Sigmoid colon (tissue), 7 donors: Measurements from ENCODE around the gene PGF. TPM values are rescaled to one million over a fixed set of nuclear protein-coding genes. Genes with fewer than 3 reads are reported as not detected.
"Not testable (repeated sequence)": the region's sequence is repeated elsewhere in the genome, so short reads cannot be mapped to it uniquely, and the experiment has no call there.

Experiments used
- DNase-seq: peaks from one replicate; pipeline ENCODE4 v3.0.0-alpha.2; 2019
- H3K27ac ChIP-seq, 4 donors: fragments of 200-600 bp; sonication (generic); one replicate each; pipeline ENCODE4 v1.5.1; 2016 to 2019; ENCODE audit warnings: mild to moderate bottlenecking in 1 of 4
- H3K27me3 ChIP-seq, 3 donors: fragments of 200-600 bp; sonication (generic); one replicate each; pipeline ENCODE4 v1.5.1; 2019; ENCODE audit warnings: mild to moderate bottlenecking in 1 of 3
- H3K36me3 ChIP-seq, 4 donors: fragments of 200-600 bp; sonication (generic); one replicate each; pipeline ENCODE4 v1.5.1; 2016 to 2019
- H3K4me1 ChIP-seq, 4 donors: fragments of 200-600 bp; sonication (generic); one replicate each; pipeline ENCODE4 v1.5.1; 2017 to 2019
- H3K4me3 ChIP-seq, 4 donors: fragments of 200-600 bp; sonication (generic); one replicate each; pipeline ENCODE4 v1.5.1; 2017 to 2019; ENCODE audit warnings: mild to moderate bottlenecking in 2 of 4, moderate library complexity in 1 of 4
- H3K9me3 ChIP-seq, 4 donors: fragments of 200-600 bp in 3 of 4; sonication (generic) in 3 of 4; one replicate each; pipeline versions ENCODE4 v1.5.1 to v1.6.1; 2013 to 2019
- CTCF ChIP-seq, 4 experiments: fragments of 450-650 bp in 3 of 4; fragments of 200-600 bp in 1 of 4; IDR thresholded peaks; one replicate each; pipeline ENCODE4 v1.5.1; 2016 to 2019; ENCODE audit warnings: antibody characterized with exemption in 4 of 4, mild to moderate bottlenecking in 3 of 4, moderate library complexity in 2 of 4
- EP300 ChIP-seq, 4 donors: sonication (generic); formaldehyde crosslinking; IDR thresholded peaks; one replicate each; pipeline ENCODE4 v1.6.1; 2017; ENCODE audit warnings: antibody characterized with exemption in 4 of 4
- POLR2A ChIP-seq, 2 donors: fragments of 450-650 bp; IDR thresholded peaks; one replicate each; pipeline ENCODE4 v1.6.1; 2016; ENCODE audit warnings: antibody characterized with exemption in 2 of 2, mild to moderate bottlenecking in 2 of 2, moderate library complexity in 2 of 2
- POLR2AphosphoS5 ChIP-seq, 4 donors: sonication (generic); formaldehyde crosslinking; IDR thresholded peaks; one replicate each; pipeline ENCODE4 v1.6.1; 2017; ENCODE audit warnings: antibody characterized with exemption in 4 of 4
- WGBS, 2 donors: extraction: QIAGEN DNeasy Blood & Tissue Kit; methylation state at CpG; one replicate each; pipeline ENCODE4 v1.1.7; 2013; 5-methylcytosine and 5-hydroxymethylcytosine counted together
- intact Hi-C: fragments of 100-400 bp; cut with DNase I; formaldehyde crosslinking; loops from one replicate; pipeline ENCODE4 v1.15.1; 2023
- polyA plus RNA-seq, 3 donors: library from polyadenylated mRNA; stranded (reverse); fragments of 200-250 nt; gene quantifications; one replicate each; pipeline ENCODE4 v1.2.3, GENCODE V29; 2013
- total RNA-seq, 4 donors: library from RNA; depleted of rRNA; stranded (reverse); fragments of >200 nt; gene quantifications; one replicate each; pipeline ENCODE4 v1.1.0, GENCODE V29; 2016
- donor health status: healthy with polysubstance abuse.
- donor health status: Bipolar disorder and iron deficiency.
- donor health status: healthy.

Gene PGF
- total and polyA plus RNA-seq, 7 donors = 1.2 to 15.6 (median 6.3) TPM

- DNase-seq = no peak
- no peaks in the 10 kb centered on the region for H3K27me3 ChIP-seq
- no peak overlapping the region for H3K4me3 ChIP-seq
- no peaks in the 10 kb centered on the region for H3K9me3 ChIP-seq
- H3K36me3 ChIP-seq = peaks cover 2 to 17% (median 9%) of the 10 kb centered on the region in 4 donors
- intact Hi-C loops = loop anchor here (5.0 kb wide), 1 partner anchor 66 kb away; the partner anchor contains the start of gene ZC2HC1C
- TF ChIP-seq POLR2AphosphoS5 (IDR thresholded peaks at IDR 0.05) (no peak), CTCF (IDR thresholded peaks at IDR 0.05) (no peak), EP300 (IDR thresholded peaks at IDR 0.05) (no peak), POLR2A (IDR thresholded peaks at IDR 0.05) (no peak)
- 90 to 98% methylated on average over 2 of the region's 2 CpGs for WGBS, 2 donors
- peaks cover 0 to 22% (median 19%) of the 10 kb centered on the region in 4 donors for H3K4me1 ChIP-seq
- no peak overlapping the region for H3K27ac ChIP-seq
These were observed 45.9 kb upstream of the PGF start for GRCh38 chr14:75001261-75001660.

GRCh38 chr14:74995781-74996180 lies 40.4 kb upstream of the PGF start:
- H3K4me1 ChIP-seq, DNase-seq, H3K36me3 ChIP-seq, H3K9me3 ChIP-seq, H3K4me3 ChIP-seq, H3K27me3 ChIP-seq, intact Hi-C loops, H3K27ac ChIP-seq: not testable (repeated sequence)
- whole genome bisulfite sequencing, 2 donors = 91 to 94% methylated on average over 7 of the region's 7 CpGs

- H3K4me3 ChIP-seq, H3K4me1 ChIP-seq, H3K36me3 ChIP-seq, H3K27me3 ChIP-seq, DNase-seq, H3K27ac ChIP-seq, intact Hi-C loops, H3K9me3 ChIP-seq: not testable (repeated sequence)
- 96 to 97% methylated on average over 28 of the region's 28 CpGs for WGBS, 2 donors
These were observed 38.8 kb upstream of the PGF start for GRCh38 chr14:74994182-74994581.

GRCh38 chr14:74988993-74989392 lies 33.6 kb upstream of the PGF start:
- Histone ChIP-seq H3K27ac (no peak overlapping the region), H3K4me1 (no peaks in the 10 kb centered on the region), H3K9me3 (no peaks in the 10 kb centered on the region), H3K27me3 (no peaks in the 10 kb centered on the region), H3K36me3 (no peaks in the 10 kb centered on the region), H3K4me3 (no peak overlapping the region)
- intact Hi-C loops = no loop called here
- TF ChIP-seq POLR2A (IDR thresholded peaks at IDR 0.05) (no peak), CTCF (IDR thresholded peaks at IDR 0.05) (no peak), POLR2AphosphoS5 (IDR thresholded peaks at IDR 0.05) (no peak), EP300 (IDR thresholded peaks at IDR 0.05) (no peak)
- no peak for DNase-seq
- WGBS, 2 donors = 82 to 85% methylated on average over 1 of the region's 1 CpG

- H3K36me3 ChIP-seq = no peaks in the 10 kb centered on the region
- no peaks in the 10 kb centered on the region for H3K9me3 ChIP-seq
- no peaks in the 10 kb centered on the region for H3K27me3 ChIP-seq
- no peak for DNase-seq
- 32 to 67% methylated on average over 4 of the region's 4 CpGs for WGBS, 2 donors
- no peaks in the 10 kb centered on the region for H3K4me1 ChIP-seq
- intact Hi-C loops = no loop called here
- no peak overlapping the region for H3K27ac ChIP-seq
- H3K4me3 ChIP-seq = no peak overlapping the region
- TF ChIP-seq EP300 (IDR thresholded peaks at IDR 0.05) = no peak
- TF ChIP-seq CTCF (IDR thresholded peaks at IDR 0.05) = no peak
- TF ChIP-seq POLR2AphosphoS5 (IDR thresholded peaks at IDR 0.05) = no peak
- TF ChIP-seq POLR2A (IDR thresholded peaks at IDR 0.05) = no peak
These were observed 32.7 kb upstream of the PGF start for GRCh38 chr14:74988131-74988530.

GRCh38 chr14:74985806-74986205 lies 30.4 kb upstream of the PGF start:
- H3K4me1 ChIP-seq = no peaks in the 10 kb centered on the region
- 91 to 95% methylated on average over 6 of the region's 6 CpGs for WGBS, 2 donors
- no peak overlapping the region for H3K4me3 ChIP-seq
- TF ChIP-seq EP300 (IDR thresholded peaks at IDR 0.05) = no peak
- no peaks in the 10 kb centered on the region for H3K27me3 ChIP-seq
- H3K9me3 ChIP-seq = no peaks in the 10 kb centered on the region
- no peaks in the 10 kb centered on the region for H3K36me3 ChIP-seq
- no peak overlapping the region for H3K27ac ChIP-seq
- intact Hi-C loops = no loop called here
- no peak for DNase-seq
